ENCODE data around the gene KAZN.

The KAZN gene

GRCh38 chr1:14782741-14783591, 184.5 kb downstream of the KAZN start:
- H3K27me3 ChIP-seq (ENCODE audit: insufficient read depth, low read length): no peaks in the 10 kb centered on the region
- H3K27ac ChIP-seq (ENCODE audit: low read length): peak overlapping the region; percentile 8
- no peak overlapping the region for H3K4me3 ChIP-seq (ENCODE audit: low read length)
- no peaks in the 10 kb centered on the region for H3K36me3 ChIP-seq (ENCODE audit: insufficient read depth, low read depth, low read length)
- H3K9me3 ChIP-seq (ENCODE audit: insufficient read depth, low read depth, low read length): no peaks in the 10 kb centered on the region
- peaks cover 28% of the 10 kb centered on the region for H3K4me1 ChIP-seq (ENCODE audit: insufficient read depth, low read length)
- no peak overlapping the region for H3K9ac ChIP-seq (ENCODE audit: low read depth, low read length)

- Histone ChIP-seq H3K9ac (ENCODE audit: low read depth, low read length) (no peak overlapping the region), H3K27me3 (ENCODE audit: insufficient read depth, low read length) (no peaks in the 10 kb centered on the region), H3K27ac (ENCODE audit: low read length) (no peak overlapping the region), H3K36me3 (ENCODE audit: insufficient read depth, low read depth, low read length) (no peaks in the 10 kb centered on the region), H3K4me1 (ENCODE audit: insufficient read depth, low read length) (peaks cover 28% of the 10 kb centered on the region), H3K4me3 (ENCODE audit: low read length) (no peak overlapping the region), H3K9me3 (ENCODE audit: insufficient read depth, low read depth, low read length) (no peaks in the 10 kb centered on the region)
Measured at GRCh38 chr1:14783592-14783886, 185.1 kb downstream of the KAZN start.

GRCh38 chr1:14784790-14785773, 186.6 kb downstream of the KAZN start:
- no peak overlapping the region for H3K4me3 ChIP-seq (ENCODE audit: low read length)
- no peak overlapping the region for H3K9ac ChIP-seq (ENCODE audit: low read depth, low read length)
- H3K4me1 ChIP-seq (ENCODE audit: insufficient read depth, low read length): peaks cover 23% of the 10 kb centered on the region
- H3K27ac ChIP-seq (ENCODE audit: low read length): no peak overlapping the region
- H3K27me3 ChIP-seq (ENCODE audit: insufficient read depth, low read length): no peaks in the 10 kb centered on the region
- H3K9me3 ChIP-seq (ENCODE audit: insufficient read depth, low read depth, low read length): no peaks in the 10 kb centered on the region
- H3K36me3 ChIP-seq (ENCODE audit: insufficient read depth, low read depth, low read length): no peaks in the 10 kb centered on the region

DNA sequence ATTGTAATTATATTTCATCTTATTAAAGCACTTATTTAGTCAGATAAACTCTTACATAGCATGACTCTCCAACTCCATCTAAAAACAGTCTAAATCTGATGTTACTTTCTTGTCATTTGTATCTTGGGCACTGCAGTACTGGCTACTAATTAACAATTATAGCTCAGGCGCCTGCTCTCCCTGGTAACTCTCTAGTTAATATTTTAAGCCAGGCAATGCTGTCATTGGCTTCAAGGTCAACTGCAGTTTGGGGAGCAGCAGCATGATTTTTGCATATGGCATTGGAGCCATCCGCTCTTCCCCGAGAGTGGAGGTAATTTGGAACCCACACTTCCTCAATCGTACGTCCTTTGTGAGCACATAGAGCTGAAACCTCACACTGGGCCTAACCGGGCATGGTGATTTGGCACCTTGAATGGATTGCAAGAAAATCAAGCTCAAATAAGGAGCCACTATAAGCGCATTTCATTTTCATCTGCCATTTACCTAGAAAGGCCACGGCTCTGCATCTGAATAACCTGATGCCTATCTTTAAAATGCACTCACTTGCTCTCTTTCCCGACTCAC, 187.7 kb downstream of the KAZN start:
- no peak overlapping the region for H3K4me3 ChIP-seq (ENCODE audit: low read length)
- no peak overlapping the region for H3K9ac ChIP-seq (ENCODE audit: low read depth, low read length)
- no peak overlapping the region for H3K27ac ChIP-seq (ENCODE audit: low read length)
- no peaks in the 10 kb centered on the region for H3K36me3 ChIP-seq (ENCODE audit: insufficient read depth, low read depth, low read length)
- H3K27me3 ChIP-seq (ENCODE audit: insufficient read depth, low read length): no peaks in the 10 kb centered on the region
- peaks cover 22% of the 10 kb centered on the region for H3K4me1 ChIP-seq (ENCODE audit: insufficient read depth, low read length)
- H3K9me3 ChIP-seq (ENCODE audit: insufficient read depth, low read depth, low read length): no peaks in the 10 kb centered on the region

GRCh38 chr1:14786681-14787080, 188.2 kb downstream of the KAZN start:
- Histone ChIP-seq H3K9me3 (ENCODE audit: insufficient read depth, low read depth, low read length) (no peaks in the 10 kb centered on the region), H3K9ac (ENCODE audit: low read depth, low read length) (no peak overlapping the region), H3K36me3 (ENCODE audit: insufficient read depth, low read depth, low read length) (no peaks in the 10 kb centered on the region), H3K4me1 (ENCODE audit: insufficient read depth, low read length) (peaks cover 20% of the 10 kb centered on the region), H3K4me3 (ENCODE audit: low read length) (no peak overlapping the region), H3K27me3 (ENCODE audit: insufficient read depth, low read length) (no peaks in the 10 kb centered on the region), H3K27ac (ENCODE audit: low read length) (no peak overlapping the region)

DNA sequence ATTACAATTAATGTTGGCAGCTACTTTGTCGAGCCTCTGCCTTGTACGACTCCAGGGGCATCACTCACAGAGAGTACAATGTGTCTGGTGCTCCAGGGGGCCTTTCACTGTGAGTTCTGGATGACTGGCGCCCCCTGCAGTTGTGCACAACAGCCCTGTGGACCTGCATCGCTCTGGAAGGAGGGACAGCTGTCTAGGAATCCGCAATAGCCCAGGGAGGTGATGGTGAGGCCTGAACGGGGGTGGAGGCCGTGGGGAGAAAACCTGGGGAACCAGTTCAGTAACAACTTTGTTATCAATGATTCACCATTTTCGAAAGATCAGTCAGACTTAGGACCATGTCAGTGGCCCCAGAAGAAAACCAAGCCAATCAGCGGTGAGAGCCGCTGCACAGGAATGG, 189.1 kb downstream of the KAZN start:
- H3K9ac ChIP-seq (ENCODE audit: low read depth, low read length): no peak overlapping the region
- H3K4me3 ChIP-seq (ENCODE audit: low read length): no peak overlapping the region
- H3K9me3 ChIP-seq (ENCODE audit: insufficient read depth, low read depth, low read length): no peaks in the 10 kb centered on the region
- no peak overlapping the region for H3K27ac ChIP-seq (ENCODE audit: low read length)
- H3K27me3 ChIP-seq (ENCODE audit: insufficient read depth, low read length): no peaks in the 10 kb centered on the region
- H3K4me1 ChIP-seq (ENCODE audit: insufficient read depth, low read length): peaks cover 18% of the 10 kb centered on the region
- H3K36me3 ChIP-seq (ENCODE audit: insufficient read depth, low read depth, low read length): no peaks in the 10 kb centered on the region

- Histone ChIP-seq H3K4me3 (ENCODE audit: low read length) (no peak overlapping the region), H3K4me1 (ENCODE audit: insufficient read depth, low read length) (peaks cover 13% of the 10 kb centered on the region), H3K27me3 (ENCODE audit: insufficient read depth, low read length) (no peaks in the 10 kb centered on the region), H3K36me3 (ENCODE audit: insufficient read depth, low read depth, low read length) (no peaks in the 10 kb centered on the region), H3K27ac (ENCODE audit: low read length) (no peak overlapping the region), H3K9me3 (ENCODE audit: insufficient read depth, low read depth, low read length) (no peaks in the 10 kb centered on the region), H3K9ac (ENCODE audit: low read depth, low read length) (no peak overlapping the region)
Measured at GRCh38 chr1:14788080-14788479, 189.6 kb downstream of the KAZN start.

DNA sequence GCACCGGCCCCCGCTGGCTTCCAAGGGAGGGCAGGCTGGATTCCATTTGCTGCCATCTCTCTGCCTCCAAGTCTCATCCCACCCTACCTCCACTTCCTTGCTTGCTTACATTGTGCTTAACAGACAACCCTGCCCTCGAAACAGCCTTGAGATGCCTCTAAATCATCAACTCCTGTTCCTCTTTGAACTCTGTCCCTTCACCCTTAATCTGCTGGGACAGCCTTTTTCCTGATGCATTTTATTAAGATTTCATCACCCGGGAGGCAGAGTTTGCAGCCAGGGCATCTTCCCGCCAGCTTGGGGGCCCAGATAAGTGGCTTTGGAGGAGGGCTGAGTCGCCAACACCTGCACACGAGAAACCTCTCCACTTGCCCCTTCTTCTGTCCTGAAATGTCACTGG, 192.5 kb downstream of the KAZN start:
- Histone ChIP-seq H3K4me1 (ENCODE audit: insufficient read depth, low read length) (peaks cover 12% of the 10 kb centered on the region), H3K27ac (ENCODE audit: low read length) (no peak overlapping the region), H3K4me3 (ENCODE audit: low read length) (no peak overlapping the region), H3K36me3 (ENCODE audit: insufficient read depth, low read depth, low read length) (no peaks in the 10 kb centered on the region), H3K27me3 (ENCODE audit: insufficient read depth, low read length) (no peaks in the 10 kb centered on the region), H3K9me3 (ENCODE audit: insufficient read depth, low read depth, low read length) (no peaks in the 10 kb centered on the region), H3K9ac (ENCODE audit: low read depth, low read length) (no peak overlapping the region)

DNA sequence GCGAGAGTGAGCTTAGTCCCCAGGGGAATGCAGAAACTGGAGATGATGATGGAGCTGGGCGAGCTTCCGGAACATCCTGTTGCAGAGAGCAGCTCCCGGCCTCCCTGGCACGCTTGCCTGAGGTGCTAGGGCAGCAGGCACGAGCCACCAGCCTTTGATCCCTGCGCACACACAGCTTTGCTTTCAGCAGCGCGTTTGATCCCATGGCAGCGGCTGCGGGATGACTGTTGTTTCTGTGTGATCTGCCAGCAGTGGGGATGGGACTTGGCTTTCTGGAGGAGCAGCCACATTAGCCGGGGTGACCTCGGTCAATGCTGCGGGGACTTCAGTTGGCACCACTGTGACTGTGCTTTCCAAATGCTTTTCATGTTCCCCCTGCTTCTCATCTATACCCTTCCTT, 193.2 kb downstream of the KAZN start:
- no peaks in the 10 kb centered on the region for H3K27me3 ChIP-seq (ENCODE audit: insufficient read depth, low read length)
- H3K9me3 ChIP-seq (ENCODE audit: insufficient read depth, low read depth, low read length): no peaks in the 10 kb centered on the region
- H3K4me1 ChIP-seq (ENCODE audit: insufficient read depth, low read length): peaks cover 10% of the 10 kb centered on the region
- no peak overlapping the region for H3K27ac ChIP-seq (ENCODE audit: low read length)
- no peak overlapping the region for H3K9ac ChIP-seq (ENCODE audit: low read depth, low read length)
- no peaks in the 10 kb centered on the region for H3K36me3 ChIP-seq (ENCODE audit: insufficient read depth, low read depth, low read length)
- no peak overlapping the region for H3K4me3 ChIP-seq (ENCODE audit: low read length)

GRCh38 chr1:14794136-14794768, 195.8 kb downstream of the KAZN start:
- Histone ChIP-seq H3K4me1 (ENCODE audit: insufficient read depth, low read length) (no peaks in the 10 kb centered on the region), H3K4me3 (ENCODE audit: low read length) (no peak overlapping the region), H3K9me3 (ENCODE audit: insufficient read depth, low read depth, low read length) (no peaks in the 10 kb centered on the region), H3K27ac (ENCODE audit: low read length) (no peak overlapping the region), H3K36me3 (ENCODE audit: insufficient read depth, low read depth, low read length) (no peaks in the 10 kb centered on the region), H3K27me3 (ENCODE audit: insufficient read depth, low read length) (no peaks in the 10 kb centered on the region), H3K9ac (ENCODE audit: low read depth, low read length) (no peak overlapping the region)

DNA sequence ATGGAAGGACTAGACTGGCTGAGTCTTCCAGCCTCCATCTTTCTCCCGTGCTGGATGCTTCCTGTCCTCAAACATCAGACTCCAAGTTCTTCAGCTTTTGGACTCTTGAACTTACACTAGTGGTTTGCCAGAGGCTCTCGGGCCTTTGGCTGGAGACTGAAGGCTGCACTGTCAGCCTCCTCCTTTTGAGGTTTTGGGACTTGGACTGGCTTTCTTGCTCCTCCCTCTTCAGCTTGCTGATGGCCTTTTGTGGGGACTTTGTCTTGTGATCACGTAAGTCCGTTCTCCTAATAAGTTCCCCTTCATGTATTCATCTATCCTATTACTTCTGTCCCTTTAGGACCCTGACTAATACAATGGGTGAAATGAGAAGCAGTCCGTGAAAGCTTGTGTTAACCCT, 196.4 kb downstream of the KAZN start:
- Histone ChIP-seq H3K9ac (ENCODE audit: low read depth, low read length) (no peak overlapping the region), H3K4me1 (ENCODE audit: insufficient read depth, low read length) (no peaks in the 10 kb centered on the region), H3K4me3 (ENCODE audit: low read length) (no peak overlapping the region), H3K27me3 (ENCODE audit: insufficient read depth, low read length) (no peaks in the 10 kb centered on the region), H3K9me3 (ENCODE audit: insufficient read depth, low read depth, low read length) (no peaks in the 10 kb centered on the region), H3K36me3 (ENCODE audit: insufficient read depth, low read depth, low read length) (no peaks in the 10 kb centered on the region), H3K27ac (ENCODE audit: low read length) (no peak overlapping the region)
